Heart left ventricle (tissue), 16 donors: ENCODE data around the gene PLA2G3. TPM values are rescaled to one million over a fixed set of nuclear protein-coding genes. Genes with fewer than 3 reads are reported as not detected.

Experiments used
- ATAC-seq, 4 donors: fragments of 200-7000 bp; cut with Tn5 transposase; one replicate each; pipeline ENCODE4 v1.9.1; 2020 to 2022; ENCODE audit warnings: moderate library complexity in 4 of 4, mild to moderate bottlenecking in 3 of 4, moderate number of reproducible peaks in 1 of 4
- DNase-seq, 5 donors: peaks; one replicate each; pipeline ENCODE4 v3.0.0-alpha.2; 2020
- H3K27ac ChIP-seq, 12 donors: fragments of 200-600 bp; sonication (generic) in 4 of 12; one replicate each; pipeline versions ENCODE4 v1.5.0 to v1.8.0; 2016 to 2022; ENCODE audit warnings: mild to moderate bottlenecking in 2 of 12
- H3K27me3 ChIP-seq, 9 donors: fragments of 200-600 bp; sonication (generic) in 2 of 9; one replicate each; pipeline versions ENCODE4 v1.5.1 to v1.8.0; 2016 to 2022; ENCODE audit warnings: mild to moderate bottlenecking in 3 of 9
- H3K36me3 ChIP-seq, 9 donors: fragments of 200-600 bp; sonication (generic) in 2 of 9; one replicate each; pipeline versions ENCODE4 v1.5.0 to v1.8.0; 2018 to 2022; ENCODE audit warnings: mild to moderate bottlenecking in 2 of 9
- H3K4me1 ChIP-seq, 12 donors: fragments of 200-600 bp; sonication (generic) in 4 of 12; one replicate each; pipeline versions ENCODE4 v1.5.0 to v1.8.0; 2016 to 2022; ENCODE audit warnings: mild to moderate bottlenecking in 3 of 12
- H3K4me3 ChIP-seq, 12 donors: fragments of 200-600 bp; sonication (generic) in 4 of 12; one replicate each; pipeline versions ENCODE4 v1.5.0 to v1.8.0; 2017 to 2022; ENCODE audit warnings: mild to moderate bottlenecking in 9 of 12, moderate library complexity in 4 of 12
- H3K9me3 ChIP-seq, 12 donors: fragments of 200-600 bp; sonication (generic) in 4 of 12; one replicate each; pipeline versions ENCODE4 v1.5.0 to v1.8.0; 2016 to 2022; ENCODE audit warnings: mild to moderate bottlenecking in 1 of 12
- POLR2A ChIP-seq, 2 donors: fragments of 450-650 bp; IDR thresholded peaks; one replicate each; pipeline ENCODE4 v1.6.1; 2017; ENCODE audit warnings: antibody characterized with exemption in 2 of 2, mild to moderate bottlenecking in 2 of 2, moderate library complexity in 2 of 2
- WGBS, 4 donors: extraction: QIAGEN DNeasy Blood & Tissue Kit in 2 of 4; methylation state at CpG; one replicate each; pipeline versions ENCODE4 v1.1.5 to v1.1.7; 2013 to 2018; 5-methylcytosine and 5-hydroxymethylcytosine counted together
- intact Hi-C, 10 donors: fragments of 100-400 bp; cut with DNase I; formaldehyde crosslinking; loops; one replicate each; pipeline versions ENCODE4 v1.11.1 to v1.14.2; 2022
- long read RNA-seq, 3 donors: library from polyadenylated mRNA; unstranded; transcript quantifications; one replicate each; pipeline ENCODE4 v2.0.0, GENCODE V29; 2020 to 2021
- polyA plus RNA-seq, 2 donors: library from polyadenylated mRNA; stranded (reverse); fragments of 200-250 nt; gene quantifications; one replicate each; pipeline ENCODE4 v1.2.3, GENCODE V29; 2013
- total RNA-seq, 9 donors: library from RNA; depleted of rRNA in 2 of 9; stranded (reverse); fragments of >200 nt in 2 of 9; fragmentation: NEBNext Ultra II Directional in 3 of 9; extraction: Animal tissue kit (Norgen Biotek cat#: 25700) in 3 of 9; gene quantifications; one replicate each; pipeline versions ENCODE4 v1.1.0 to v1.2.4, GENCODE V29; 2016 to 2023
- TF ChIP-seq, protein P1 (sequence below), 12 donors: fragments of 200-600 bp; sonication (generic) in 4 of 12; IDR thresholded peaks; one replicate each; pipeline versions ENCODE4 v1.5.0 to v1.8.0; 2018 to 2022; ENCODE audit warnings: antibody characterized with exemption in 12 of 12, mild to moderate bottlenecking in 5 of 12
- donor health status: ischemic (EF 13 %, LVEDD 7.1; RV severe dilation, severe dysfunction).
- donor health status: healthy with polysubstance abuse.
- donor health status: DM: no; HTN: yes; CAD: no.
- donor health status: DM: no; HTN: no; CAD: no.
- donor health status: ischemic (EF 25% LVEDD 6.9; RV normal size, moderate dysfunction).
- donor health status: ischemic (EF 25% LVEDD 5.7; RV mildly dilated, moderate dysfunction).
- donor health status: healthy.
- donor health status: DM: yes; HTN: yes; CAD: no.
- donor health status: ischemic (EF 35%, LVEDD 5.7; RV mildly dilated, moderate dysfunction).
- donor health status: nonischemic (EF 11% LVEDD 7.7; RV severe dilation, severe dysfunction).
- donor health status: DM: yes; HTN: yes; CAD: no.
- donor health status: PGD.
- donor health status: ischemic (EF 29% LVEDD 5.4; RV normal size, mild dysfunction).
- donor health status: nonischemic (EF 23%, LVEDD 6.1; RV moderate dilation, normal function).

The PLA2G3 gene
- total RNA-seq = not detected
- not detected for polyA plus RNA-seq
- long read RNA-seq, donor 1 = 0 reads
- long read RNA-seq, donor 2 = 0 reads
- long read RNA-seq, donor 3 = 0 reads

GRCh38 chr22:31139866-31140716 is at the start of gene PLA2G3:
Gene PLA2G3, minus strand, starts transcription at chr22:31140508. Its CDS starts 154 bp downstream, at chr22:31140354.
- Histone ChIP-seq H3K9me3 (peaks cover 0 to 6% (median 0%) of the 10 kb centered on the region in 12 donors), H3K4me3 (no peak within 1 kb of the TSS), H3K36me3 (no peaks in the 10 kb centered on the region), H3K27ac (no peak within 1 kb of the TSS), H3K27me3 (peaks cover 0 to 8% (median 0%) of the 10 kb centered on the region in 9 donors), H3K4me1 (peaks cover 0 to 10% (median 0%) of the 10 kb centered on the region in 12 donors)
- ATAC-seq (peak in 3 of 4 donors; percentile 13 to 42 (median 14)), DNase-seq (peak in 1 of 5 donors; percentile 55)
- TF ChIP-seq, protein P1, sequence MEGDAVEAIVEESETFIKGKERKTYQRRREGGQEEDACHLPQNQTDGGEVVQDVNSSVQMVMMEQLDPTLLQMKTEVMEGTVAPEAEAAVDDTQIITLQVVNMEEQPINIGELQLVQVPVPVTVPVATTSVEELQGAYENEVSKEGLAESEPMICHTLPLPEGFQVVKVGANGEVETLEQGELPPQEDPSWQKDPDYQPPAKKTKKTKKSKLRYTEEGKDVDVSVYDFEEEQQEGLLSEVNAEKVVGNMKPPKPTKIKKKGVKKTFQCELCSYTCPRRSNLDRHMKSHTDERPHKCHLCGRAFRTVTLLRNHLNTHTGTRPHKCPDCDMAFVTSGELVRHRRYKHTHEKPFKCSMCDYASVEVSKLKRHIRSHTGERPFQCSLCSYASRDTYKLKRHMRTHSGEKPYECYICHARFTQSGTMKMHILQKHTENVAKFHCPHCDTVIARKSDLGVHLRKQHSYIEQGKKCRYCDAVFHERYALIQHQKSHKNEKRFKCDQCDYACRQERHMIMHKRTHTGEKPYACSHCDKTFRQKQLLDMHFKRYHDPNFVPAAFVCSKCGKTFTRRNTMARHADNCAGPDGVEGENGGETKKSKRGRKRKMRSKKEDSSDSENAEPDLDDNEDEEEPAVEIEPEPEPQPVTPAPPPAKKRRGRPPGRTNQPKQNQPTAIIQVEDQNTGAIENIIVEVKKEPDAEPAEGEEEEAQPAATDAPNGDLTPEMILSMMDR (IDR thresholded peaks at IDR 0.05) = no peak
- no peak for TF ChIP-seq POLR2A (IDR thresholded peaks at IDR 0.05)
- intact Hi-C loops = loop anchor here in 3 of 10 donors (10.0 kb wide), 2 partner anchors 45 to 375 kb away; no protein-coding TSS in a partner anchor
- 20 to 37% (median 34%) methylated on average over 7 to 24 of the region's 24 CpGs for WGBS, 4 donors

DNA sequence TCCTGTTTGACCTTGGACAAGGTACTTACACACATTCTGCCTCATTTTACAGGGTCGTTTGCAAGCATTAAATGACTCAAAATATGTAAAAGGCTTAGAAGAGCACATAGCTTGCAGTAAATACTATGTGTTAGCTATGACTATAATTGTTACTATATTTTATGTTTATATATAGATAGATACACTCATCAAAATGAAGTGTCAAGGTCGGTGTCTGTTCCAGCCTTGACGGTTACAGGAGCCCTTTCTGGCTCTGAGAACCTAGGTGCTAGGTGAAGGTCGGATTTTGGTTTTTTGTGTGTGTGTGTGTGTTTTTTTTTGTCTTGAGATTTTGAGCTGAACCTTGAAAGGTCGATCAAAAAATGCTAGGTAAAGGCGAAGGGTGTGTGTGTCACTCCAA is 47.3 kb upstream of the PLA2G3 start:
- intact Hi-C loops = no loop called here
- no peaks in the 10 kb centered on the region for H3K9me3 ChIP-seq
- DNase-seq (no peak), ATAC-seq (no peak)
- 72 to 78% (median 76%) methylated on average over 6 of the region's 6 CpGs for WGBS, 4 donors
- H3K27me3 ChIP-seq = no peaks in the 10 kb centered on the region
- H3K36me3 ChIP-seq = peaks cover 0 to 65% (median 41%) of the 10 kb centered on the region in 9 donors
- no peak overlapping the region for H3K27ac ChIP-seq
- TF ChIP-seq POLR2A (IDR thresholded peaks at IDR 0.05) = no peak
- TF ChIP-seq, protein P1 (IDR thresholded peaks at IDR 0.05) = no peak
- peaks cover 0 to 6% (median 0%) of the 10 kb centered on the region in 12 donors for H3K4me1 ChIP-seq
- no peak overlapping the region for H3K4me3 ChIP-seq

DNA sequence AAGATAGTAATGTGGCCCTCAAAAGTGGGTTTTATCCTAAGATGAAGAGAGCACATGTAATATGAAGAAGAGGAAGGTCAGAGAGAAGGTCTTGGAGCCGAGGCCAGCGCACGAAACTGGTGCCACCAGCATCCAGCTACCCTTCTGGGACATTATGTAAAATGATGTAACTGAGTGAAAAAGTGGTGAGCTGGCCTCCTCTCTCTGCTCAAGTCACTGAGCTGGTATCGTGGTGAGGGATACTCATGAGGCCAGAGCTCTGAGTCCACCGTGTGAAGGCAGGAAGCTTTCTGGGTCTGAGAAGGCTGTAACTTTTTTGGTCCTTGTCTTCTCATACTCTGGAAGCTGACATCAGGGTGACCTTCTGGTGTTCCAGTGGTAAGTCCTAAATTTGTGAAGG is 44.7 kb upstream of the PLA2G3 start:
- no peaks in the 10 kb centered on the region for H3K9me3 ChIP-seq
- H3K4me1 ChIP-seq = peaks cover 0 to 6% (median 0%) of the 10 kb centered on the region in 12 donors
- no peak for ATAC-seq
- H3K27me3 ChIP-seq = no peaks in the 10 kb centered on the region
- H3K4me3 ChIP-seq = no peak overlapping the region
- intact Hi-C loops = no loop called here
- TF ChIP-seq POLR2A (IDR thresholded peaks at IDR 0.05) = no peak
- TF ChIP-seq, protein P1 (IDR thresholded peaks at IDR 0.05) = no peak
- no peak for DNase-seq
- WGBS, 4 donors = 95 to 97% (median 97%) methylated on average over 5 of the region's 5 CpGs
- no peak overlapping the region for H3K27ac ChIP-seq
- H3K36me3 ChIP-seq = peaks cover 0 to 55% (median 28%) of the 10 kb centered on the region in 9 donors

GRCh38 chr22:31184015-31184414 is 43.7 kb upstream of the PLA2G3 start:
- 96 to 100% (median 98%) methylated on average over 5 to 30 of the region's 30 CpGs for WGBS, 4 donors
- H3K27me3 ChIP-seq = no peaks in the 10 kb centered on the region
- peaks cover 0 to 51% (median 25%) of the 10 kb centered on the region in 9 donors for H3K36me3 ChIP-seq
- ATAC-seq (no peak), DNase-seq (no peak)
- no peak for TF ChIP-seq POLR2A (IDR thresholded peaks at IDR 0.05)
- TF ChIP-seq, protein P1 (IDR thresholded peaks at IDR 0.05) = no peak
- intact Hi-C loops = no loop called here
- no peak overlapping the region for H3K4me3 ChIP-seq
- no peak overlapping the region for H3K27ac ChIP-seq
- peaks cover 0 to 12% (median 5%) of the 10 kb centered on the region in 12 donors for H3K4me1 ChIP-seq
- no peaks in the 10 kb centered on the region for H3K9me3 ChIP-seq
